ENCODE measurements around the gene LRTM2.
"Not testable (repeated sequence)": the region's sequence is repeated elsewhere in the genome, so short reads cannot be mapped to it uniquely, and the experiment has no call there.

The LRTM2 gene

GRCh38 chr12:1810201-1810930 lies 10.0 kb upstream of the LRTM2 start:
- no peak for DNase-seq

DNA sequence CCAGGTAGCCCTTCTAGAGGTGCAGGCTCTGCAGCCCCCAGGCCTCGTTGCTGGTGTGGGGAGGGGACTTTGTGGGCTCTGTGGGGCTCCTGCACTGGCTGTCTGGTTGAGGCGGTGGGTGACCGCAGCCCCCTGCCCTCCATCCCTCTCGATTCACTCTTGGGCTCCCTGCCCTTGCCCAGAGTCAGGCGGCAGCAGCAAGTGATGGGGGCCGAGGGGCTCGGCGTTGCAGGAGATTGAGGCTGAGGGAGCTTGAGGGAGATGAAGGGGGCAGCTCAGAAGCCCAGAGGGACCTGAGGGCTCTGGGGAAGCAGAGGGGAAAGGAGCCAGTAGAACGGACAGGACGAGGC lies 9.5 kb upstream of the LRTM2 start:
- no peak for DNase-seq

DNA sequence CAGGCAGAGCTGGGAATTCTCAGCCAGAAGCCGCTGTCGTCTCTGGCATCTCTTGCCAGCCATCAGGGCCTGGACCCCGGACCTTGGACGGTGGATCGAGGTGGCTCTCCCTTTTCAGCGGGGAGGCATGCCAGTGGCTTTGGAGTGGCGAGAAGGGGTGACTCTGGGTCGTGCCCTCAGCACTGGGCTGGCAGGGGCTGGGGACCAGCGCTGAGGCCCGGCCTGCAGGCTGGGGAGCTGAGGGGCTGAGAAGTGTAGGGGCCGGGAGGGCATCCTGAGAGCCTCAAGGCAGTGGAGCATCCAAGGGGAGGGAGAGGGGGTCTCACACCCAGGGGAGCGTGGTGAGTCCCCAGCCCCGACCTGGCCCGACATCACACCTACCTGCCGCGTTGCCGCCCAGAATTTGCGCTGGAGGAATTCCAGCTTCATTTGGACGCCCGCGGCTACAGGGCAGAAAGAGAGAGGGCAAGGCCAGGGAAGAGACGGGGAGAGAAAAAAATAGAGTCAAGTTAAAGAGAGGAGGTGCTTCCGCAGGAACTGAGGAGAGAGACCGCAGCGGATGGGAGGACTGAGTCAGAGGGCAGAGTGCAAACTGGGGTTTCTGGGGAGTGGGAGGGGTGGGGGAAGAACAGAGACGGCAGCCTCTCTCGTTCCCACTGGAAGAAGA lies 9.0 kb upstream of the LRTM2 start:
- no peak for DNase-seq

DNA sequence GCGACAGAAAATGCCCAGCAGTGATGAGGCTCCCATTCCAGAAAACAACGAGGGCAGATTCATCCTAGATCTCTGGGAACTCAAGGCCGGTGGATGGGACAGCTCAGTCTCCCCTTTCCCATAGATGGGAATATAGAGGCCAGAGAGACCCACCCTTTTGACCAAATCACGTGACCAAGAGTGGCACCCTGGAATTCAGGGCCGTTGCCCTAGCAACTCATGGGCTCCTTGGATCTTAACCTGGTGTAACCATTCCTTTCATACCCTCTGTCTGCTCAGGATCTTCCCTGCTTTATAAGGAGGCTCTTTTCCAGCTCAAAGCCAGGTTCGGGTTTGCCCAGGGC lies 8.4 kb upstream of the LRTM2 start:
- DNase-seq: no peak

DNA sequence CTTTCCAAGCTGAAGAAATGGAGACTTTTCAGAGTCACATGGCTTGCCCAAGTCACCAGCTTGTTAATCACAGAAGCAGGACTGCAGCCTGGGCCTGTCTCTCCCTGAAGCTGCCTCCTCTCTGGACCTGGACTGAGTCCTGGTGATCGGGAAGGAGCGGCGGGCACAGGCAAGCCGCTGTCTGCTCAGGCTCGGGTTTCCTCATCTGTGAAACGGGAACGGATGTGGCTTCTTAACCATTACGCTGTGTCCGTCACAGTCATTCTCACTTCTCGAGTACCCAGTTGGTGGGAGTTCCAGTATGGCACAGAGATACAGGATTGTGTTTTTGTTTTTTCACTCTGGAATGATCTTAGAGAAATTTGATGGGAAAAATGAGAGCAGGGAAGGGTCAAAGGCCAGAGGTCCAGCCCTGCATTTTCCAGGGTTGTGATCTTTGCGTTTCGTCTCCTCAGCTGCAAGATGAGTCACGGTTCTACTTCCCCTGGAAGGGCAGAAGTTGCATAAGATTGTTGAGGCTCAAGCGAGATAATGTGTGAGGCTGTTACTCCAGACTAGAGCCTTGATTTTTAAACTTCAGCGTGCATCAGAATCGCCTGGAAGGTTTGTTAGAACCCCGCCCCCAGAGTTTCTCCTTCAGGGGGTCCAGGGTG lies 7.6 kb upstream of the LRTM2 start:
- DNase-seq: peak in 5 of 58 donors; percentile 17 to 56 (median 31)

- no peak for DNase-seq
Observed at GRCh38 chr12:1814266-1814665, 6.1 kb upstream of the LRTM2 start.

DNA sequence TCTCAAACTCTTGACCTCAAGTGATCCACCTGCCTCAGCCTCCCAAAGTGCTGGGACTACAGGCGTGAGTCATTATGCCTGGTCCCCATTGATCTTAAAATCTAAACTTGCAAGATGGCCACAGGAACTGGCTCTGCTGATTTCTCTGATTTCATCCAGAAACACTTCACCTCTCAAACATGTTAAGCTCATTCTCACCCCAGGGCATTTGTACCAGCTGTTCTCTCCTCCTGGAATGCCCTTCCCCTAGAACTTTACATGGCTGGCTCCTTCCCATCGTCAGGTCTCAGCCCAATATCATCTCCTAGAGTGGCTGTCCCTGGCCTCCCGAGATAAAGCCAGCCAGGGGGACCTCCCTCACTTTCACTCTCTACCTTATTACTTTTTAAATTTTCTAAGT lies 5.3 kb upstream of the LRTM2 start:
- no peak for DNase-seq

- DNase-seq: no peak
Observed at GRCh38 chr12:1815814-1816729, 4.3 kb upstream of the LRTM2 start.

DNA sequence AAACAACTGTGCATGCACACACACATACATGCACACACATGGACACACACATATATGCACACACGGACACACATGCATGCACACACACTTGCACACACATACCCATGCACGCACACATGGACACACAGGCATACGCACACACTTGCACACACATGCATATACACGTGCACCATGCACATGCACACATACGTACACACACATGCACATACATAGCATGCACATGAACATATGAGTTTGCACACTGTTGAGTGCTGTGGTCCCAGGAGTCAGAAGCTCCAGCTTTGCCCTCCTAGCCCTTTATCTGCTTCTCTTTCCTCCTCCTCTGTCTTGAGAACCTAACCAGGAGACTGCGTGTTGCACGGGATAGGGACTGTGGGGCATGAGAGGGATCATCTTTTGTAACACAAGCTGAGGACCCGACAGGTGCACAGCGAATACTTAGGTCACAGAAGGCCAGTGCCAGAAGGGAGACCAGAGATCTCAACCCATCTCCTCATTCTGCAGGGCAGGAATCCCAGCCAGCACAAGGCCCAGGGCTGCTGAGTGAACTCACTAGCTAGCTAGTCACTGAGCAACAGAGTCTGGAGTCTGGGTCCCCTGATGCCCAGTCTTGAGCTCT lies 3.5 kb upstream of the LRTM2 start:
- DNase-seq: no peak

DNA sequence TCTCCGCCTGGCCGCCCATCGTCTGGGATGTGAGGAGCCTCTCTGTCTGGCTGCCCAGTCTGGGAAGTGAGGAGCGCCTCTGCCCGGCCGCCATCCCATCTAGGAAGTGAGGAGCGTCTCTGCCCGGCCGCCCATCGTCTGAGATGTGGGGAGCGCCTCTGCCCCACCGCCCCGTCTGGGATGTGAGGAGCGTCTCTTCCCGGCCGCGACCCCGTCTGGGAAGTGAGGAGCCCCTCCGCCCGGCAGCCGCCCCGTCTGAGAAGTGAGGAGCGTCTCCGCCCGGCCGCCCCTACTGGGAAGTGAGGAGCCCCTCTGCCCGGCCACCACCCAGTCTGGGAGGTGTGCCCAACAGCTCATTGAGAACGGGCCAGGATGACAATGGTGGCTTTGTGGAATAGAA lies 2.4 kb upstream of the LRTM2 start:
- DNase-seq: not testable (repeated sequence)

GRCh38 chr12:1819050-1819449 lies 1.3 kb upstream of the LRTM2 start:
- DNase-seq: no peak

- no peak for DNase-seq
Observed at GRCh38 chr12:1819571-1819970, 794 bp upstream of the LRTM2 start.

GRCh38 chr12:1820896-1821291 lies 529 bp downstream of the LRTM2 start:
- DNase-seq: peak in 8 of 58 donors; percentile 14 to 49 (median 26)

DNA sequence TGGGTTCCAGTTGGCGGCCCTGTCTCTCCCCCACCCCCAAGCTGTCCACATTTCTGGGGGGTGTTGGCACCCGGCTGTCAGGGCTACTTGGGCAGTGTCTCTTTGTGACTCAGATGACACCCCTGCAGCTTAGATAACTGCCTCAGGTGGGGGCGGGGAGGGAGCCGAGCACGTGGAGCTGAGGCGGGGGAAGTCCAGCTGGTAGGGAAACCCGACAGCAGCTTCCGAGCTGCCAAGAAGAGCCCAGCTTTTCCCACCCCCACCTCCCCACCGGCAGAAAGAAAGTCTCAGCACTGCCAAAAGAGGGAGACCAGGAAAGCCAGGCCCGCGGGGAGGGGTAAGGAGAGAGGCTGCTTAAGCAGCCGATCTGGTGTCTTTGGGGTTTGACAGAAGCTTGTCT lies 1.4 kb downstream of the LRTM2 start:
- DNase-seq: peak in 27 of 58 donors; percentile 17 to 69 (median 41)

GRCh38 chr12:1822699-1823098 lies 2.3 kb downstream of the LRTM2 start:
- no peak for DNase-seq

DNA sequence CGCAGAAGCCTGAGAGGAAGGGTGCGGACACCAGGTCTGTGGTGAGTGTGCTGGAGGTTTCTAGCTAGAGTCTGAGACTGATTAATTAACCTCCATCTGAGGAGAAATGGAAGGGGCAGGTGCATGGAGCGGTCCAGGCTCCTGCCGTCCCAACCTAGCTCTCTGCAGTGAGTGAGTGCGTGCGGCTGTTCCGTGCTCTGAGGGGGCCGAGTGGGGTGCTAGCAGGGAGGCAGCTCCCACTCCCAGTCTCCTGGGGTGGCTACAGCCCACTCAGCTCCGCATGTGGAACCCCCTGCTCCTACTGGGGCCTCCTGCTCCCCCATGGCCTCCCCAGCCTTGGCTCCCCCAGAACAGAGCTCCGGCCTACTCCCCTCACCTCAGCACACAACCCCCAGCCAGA lies 2.9 kb downstream of the LRTM2 start:
- no peak for DNase-seq

DNA sequence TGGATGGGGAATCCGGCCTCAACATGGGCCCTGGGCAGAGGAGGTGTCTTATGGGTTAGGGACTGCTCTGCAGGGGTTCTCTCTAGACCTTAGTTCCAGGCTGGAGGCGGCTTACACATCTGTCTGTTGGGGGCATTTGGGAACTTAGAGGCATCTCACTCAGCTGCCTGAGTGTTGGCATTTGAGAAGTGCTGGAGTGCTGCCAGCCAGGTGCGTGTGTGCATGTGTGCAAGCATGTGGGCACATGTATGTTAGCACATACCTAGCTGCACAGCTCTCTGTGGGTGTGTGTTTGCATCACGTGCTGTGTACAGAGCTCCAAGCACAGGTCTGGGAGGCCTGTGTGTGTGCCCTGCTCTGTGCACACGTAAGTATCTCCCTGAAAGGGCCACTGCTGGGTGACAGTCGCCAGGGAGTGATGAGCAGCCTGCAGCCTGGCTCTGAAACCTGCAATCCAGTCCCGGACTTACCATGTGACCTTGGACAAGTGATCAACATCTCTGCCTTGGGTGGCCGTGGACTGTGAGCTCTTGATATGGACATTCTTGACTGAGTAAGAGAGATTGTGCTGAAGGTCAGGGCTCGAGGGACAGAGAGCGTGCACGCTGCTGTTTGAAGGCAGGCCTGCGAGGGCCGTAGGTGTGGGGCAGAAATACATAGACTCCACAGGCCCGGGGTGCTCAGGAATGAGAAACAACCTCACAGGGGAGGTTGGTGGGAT lies 5.2 kb downstream of the LRTM2 start:
- DNase-seq: no peak

- DNase-seq: no peak
Observed at GRCh38 chr12:1826401-1826800, 6.0 kb downstream of the LRTM2 start.

GRCh38 chr12:1826867-1827705 lies 6.7 kb downstream of the LRTM2 start:
- DNase-seq: no peak
